Neutrophil (primary cell): ENCODE data around the gene GLG1.
"Not testable (repeated sequence)": the region's sequence is repeated elsewhere in the genome, so short reads cannot be mapped to it uniquely, and the experiment has no call there.

ENCODE experiments used
- H3K27ac ChIP-seq: fragments of 200-600 bp; sonication (generic); 2 replicates; pipeline ENCODE4 v1.5.1; 2016; ENCODE audit warnings: mild to moderate bottlenecking, moderate library complexity
- H3K27me3 ChIP-seq: fragments of 200-600 bp; sonication (generic); 2 replicates; pipeline ENCODE4 v1.6.0; 2016; ENCODE audit warnings: mild to moderate bottlenecking
- H3K36me3 ChIP-seq: fragments of 200-600 bp; sonication (generic); 2 replicates; pipeline ENCODE4 v1.5.1; 2017
- H3K4me1 ChIP-seq, 2 experiments: fragments of 200-600 bp in 1 of 2; sonication (generic) in 1 of 2; 1 replicate in 1 of 2; 2 replicates in 1 of 2; pipeline versions ENCODE4 v1.5.1 to v1.6.1; 2013 to 2016; ENCODE audit warnings: low read depth in 1 of 2, low read length in 1 of 2, mild to moderate bottlenecking in 1 of 2, moderate library complexity in 1 of 2; ENCODE audit not compliant: control insufficient read depth in 1 of 2, insufficient read depth in 1 of 2
- H3K4me3 ChIP-seq, 2 experiments: fragments of 200-600 bp in 1 of 2; sonication (generic) in 1 of 2; 1 replicate in 1 of 2; 2 replicates in 1 of 2; pipeline ENCODE4 v1.5.1; 2013 to 2016; ENCODE audit warnings: low read depth in 1 of 2, low read length in 1 of 2, mild to moderate bottlenecking in 1 of 2, moderate library complexity in 1 of 2
- H3K9me3 ChIP-seq: fragments of 200-600 bp; sonication (generic); 2 replicates; pipeline ENCODE4 v1.5.1; 2016
- TF ChIP-seq, protein P1 (sequence below): fragments of 200-600 bp; sonication (generic); IDR thresholded peaks from 2 replicates; pipeline ENCODE4 v1.5.1; 2016; ENCODE audit warnings: antibody characterized with exemption

The GLG1 gene

GRCh38 chr16:74438492-74438979 lies 168.4 kb downstream of the GLG1 start:
- no peak overlapping the region for H3K4me3 ChIP-seq
- peaks cover 4% of the 10 kb centered on the region for H3K27me3 ChIP-seq
- H3K9me3 ChIP-seq = no peaks in the 10 kb centered on the region
- H3K4me1 ChIP-seq = no peaks in the 10 kb centered on the region
- TF ChIP-seq, protein P1, sequence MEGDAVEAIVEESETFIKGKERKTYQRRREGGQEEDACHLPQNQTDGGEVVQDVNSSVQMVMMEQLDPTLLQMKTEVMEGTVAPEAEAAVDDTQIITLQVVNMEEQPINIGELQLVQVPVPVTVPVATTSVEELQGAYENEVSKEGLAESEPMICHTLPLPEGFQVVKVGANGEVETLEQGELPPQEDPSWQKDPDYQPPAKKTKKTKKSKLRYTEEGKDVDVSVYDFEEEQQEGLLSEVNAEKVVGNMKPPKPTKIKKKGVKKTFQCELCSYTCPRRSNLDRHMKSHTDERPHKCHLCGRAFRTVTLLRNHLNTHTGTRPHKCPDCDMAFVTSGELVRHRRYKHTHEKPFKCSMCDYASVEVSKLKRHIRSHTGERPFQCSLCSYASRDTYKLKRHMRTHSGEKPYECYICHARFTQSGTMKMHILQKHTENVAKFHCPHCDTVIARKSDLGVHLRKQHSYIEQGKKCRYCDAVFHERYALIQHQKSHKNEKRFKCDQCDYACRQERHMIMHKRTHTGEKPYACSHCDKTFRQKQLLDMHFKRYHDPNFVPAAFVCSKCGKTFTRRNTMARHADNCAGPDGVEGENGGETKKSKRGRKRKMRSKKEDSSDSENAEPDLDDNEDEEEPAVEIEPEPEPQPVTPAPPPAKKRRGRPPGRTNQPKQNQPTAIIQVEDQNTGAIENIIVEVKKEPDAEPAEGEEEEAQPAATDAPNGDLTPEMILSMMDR = no peak
- no peak overlapping the region for H3K27ac ChIP-seq
- peaks cover 4% of the 10 kb centered on the region for H3K36me3 ChIP-seq

DNA sequence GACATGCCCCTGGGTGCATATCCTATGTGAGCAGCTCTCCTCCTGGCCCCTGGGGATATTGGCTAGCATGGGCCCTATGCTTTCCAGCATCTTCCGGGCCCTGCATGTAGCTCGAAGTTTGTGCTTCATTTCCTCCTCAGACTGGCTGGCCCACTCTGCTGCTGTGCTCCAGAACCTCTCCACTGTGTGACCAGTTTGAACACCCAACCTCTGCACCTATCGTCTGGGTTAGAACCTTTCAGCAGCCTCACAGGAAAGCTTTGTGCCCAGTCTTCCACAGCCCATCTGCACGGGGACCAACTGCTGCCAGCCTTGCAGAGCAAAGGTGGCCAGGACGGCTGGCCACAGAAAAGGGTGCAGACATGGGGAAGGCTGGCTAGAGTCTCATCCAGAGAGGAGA lies 175.4 kb downstream of the GLG1 start:
- no peaks in the 10 kb centered on the region for H3K4me1 ChIP-seq
- no peaks in the 10 kb centered on the region for H3K27me3 ChIP-seq
- TF ChIP-seq, protein P1 = no peak
- H3K9me3 ChIP-seq = no peaks in the 10 kb centered on the region
- H3K36me3 ChIP-seq = no peaks in the 10 kb centered on the region
- H3K27ac ChIP-seq = no peak overlapping the region
- H3K4me3 ChIP-seq = no peak overlapping the region

DNA sequence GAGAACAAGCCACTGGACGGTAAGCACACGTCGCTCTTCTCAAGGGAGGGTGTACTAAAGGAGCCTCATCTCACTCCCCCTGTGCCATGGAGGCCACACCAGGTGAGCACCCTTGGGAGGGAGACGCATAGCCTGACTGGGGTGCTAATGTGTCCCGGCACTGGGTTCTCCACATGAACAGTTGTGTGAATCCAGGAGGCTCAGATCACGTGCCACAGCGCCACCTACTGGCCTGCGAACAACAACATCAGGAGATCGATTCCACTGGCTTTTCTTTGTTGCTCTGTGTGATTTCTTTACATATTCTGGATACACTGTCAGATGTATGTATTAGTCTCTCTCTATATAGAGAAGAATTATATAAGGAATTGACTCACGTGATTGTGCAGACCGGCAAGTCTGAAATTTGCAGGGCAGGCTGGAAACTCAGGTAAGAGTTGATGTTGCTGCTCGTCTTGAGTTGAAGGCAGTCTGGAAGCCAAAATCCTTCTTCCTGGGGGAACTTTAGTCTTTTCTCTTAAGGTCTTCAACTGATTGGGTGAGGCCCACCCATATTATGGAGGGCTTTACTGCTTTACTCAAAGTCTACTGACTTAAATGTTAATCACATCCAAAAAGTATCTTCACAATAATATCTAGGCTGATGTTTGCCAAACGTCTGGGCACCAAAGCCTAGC lies 176.7 kb downstream of the GLG1 start:
- not testable (repeated sequence) for H3K27me3 ChIP-seq, H3K4me1 ChIP-seq, H3K36me3 ChIP-seq, H3K4me3 ChIP-seq, H3K9me3 ChIP-seq, H3K27ac ChIP-seq
- TF ChIP-seq, protein P1 = peak; percentile 66

DNA sequence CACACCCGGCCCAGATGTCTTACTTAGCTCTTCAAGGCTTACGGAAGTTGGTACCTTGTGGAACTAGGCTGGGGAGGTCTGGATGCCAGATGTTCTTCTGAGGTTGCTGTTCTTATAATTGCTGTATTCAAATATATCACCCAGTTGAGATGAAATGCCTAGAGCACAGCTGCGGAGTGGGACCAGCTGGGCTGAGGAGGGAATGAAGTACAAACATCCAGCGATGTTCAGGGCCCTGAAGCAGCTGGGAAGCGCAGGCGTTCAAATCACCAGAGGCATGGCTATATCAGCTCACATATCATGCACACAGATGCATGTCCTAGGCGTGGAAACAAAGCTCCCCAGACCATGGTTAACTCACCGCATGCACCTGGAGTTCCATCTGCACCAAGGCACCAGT lies 178.4 kb downstream of the GLG1 start:
- not testable (repeated sequence) for H3K4me1 ChIP-seq, H3K27ac ChIP-seq

DNA sequence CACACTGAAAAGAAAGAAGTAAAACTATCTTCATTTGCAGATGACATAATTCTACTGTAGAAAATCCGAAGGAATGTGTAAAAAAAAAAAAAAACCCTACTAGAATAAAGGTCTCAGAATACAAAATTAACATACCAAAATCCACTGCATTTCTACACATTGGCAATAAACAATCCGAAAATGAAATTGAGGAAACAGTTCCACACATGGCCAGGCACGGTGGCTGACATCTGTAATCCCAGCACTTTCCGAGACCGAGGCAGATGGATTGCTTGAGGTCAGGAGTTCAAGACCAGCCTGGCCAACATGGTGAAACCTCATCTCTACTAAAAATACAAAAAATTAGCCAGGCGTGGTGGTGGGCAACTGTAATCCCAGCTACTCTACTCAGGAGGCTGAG lies 181.2 kb downstream of the GLG1 start:
- H3K4me3 ChIP-seq, H3K4me1 ChIP-seq, H3K9me3 ChIP-seq, H3K27ac ChIP-seq, H3K36me3 ChIP-seq, H3K27me3 ChIP-seq: not testable (repeated sequence)

More for the DNA sequence above, 178.4 kb downstream of the GLG1 start:
- H3K27me3 ChIP-seq, H3K36me3 ChIP-seq, H3K9me3 ChIP-seq, H3K4me3 ChIP-seq: not testable (repeated sequence)

DNA sequence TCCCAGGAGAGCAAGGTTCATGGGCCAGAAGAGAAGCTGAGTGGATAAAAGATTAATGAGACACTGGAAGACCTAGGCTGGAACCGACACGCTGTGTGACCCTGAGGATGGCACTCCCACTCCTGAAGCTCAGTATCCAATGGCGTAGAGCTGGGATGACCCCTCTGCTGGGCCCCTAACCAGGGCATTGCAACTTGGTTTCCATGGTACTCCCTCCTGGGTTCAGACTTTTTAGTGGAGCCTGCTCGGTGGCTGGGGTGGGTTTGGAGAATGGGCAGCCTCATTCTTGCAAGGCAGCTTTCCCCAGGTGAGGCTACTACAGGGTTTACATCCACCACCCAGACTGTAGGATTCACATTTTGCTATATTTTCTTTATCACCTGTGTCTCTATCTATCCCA lies 183.2 kb downstream of the GLG1 start:
- not testable (repeated sequence) for H3K9me3 ChIP-seq, H3K4me3 ChIP-seq, H3K4me1 ChIP-seq, H3K27me3 ChIP-seq, H3K27ac ChIP-seq, H3K36me3 ChIP-seq

DNA sequence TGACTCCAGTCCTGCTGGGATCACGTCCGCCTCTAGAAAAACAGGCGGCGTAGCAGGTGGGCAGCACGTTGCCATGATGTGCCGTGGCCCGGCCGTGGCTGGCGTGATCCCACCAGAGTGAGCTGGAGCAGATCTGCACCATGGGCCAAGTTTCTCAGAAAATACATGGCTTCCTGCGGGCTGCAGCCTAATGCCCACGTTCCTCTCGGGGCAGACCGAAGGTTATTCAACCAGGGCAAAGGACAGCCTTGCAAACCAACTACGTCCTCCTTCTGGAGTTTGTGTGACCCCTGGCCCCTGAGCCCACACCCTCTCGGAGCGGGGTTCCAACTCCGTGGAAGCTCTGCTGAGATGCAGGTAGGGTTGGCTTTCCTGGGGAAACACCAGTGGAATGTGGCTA lies 184.8 kb downstream of the GLG1 start:
- H3K4me3 ChIP-seq, H3K9me3 ChIP-seq, H3K27me3 ChIP-seq, H3K36me3 ChIP-seq, H3K4me1 ChIP-seq, H3K27ac ChIP-seq: not testable (repeated sequence)

- not testable (repeated sequence) for H3K27ac ChIP-seq, H3K27me3 ChIP-seq, H3K4me3 ChIP-seq, H3K36me3 ChIP-seq, H3K9me3 ChIP-seq, H3K4me1 ChIP-seq
Observed at GRCh38 chr16:74421482-74421785, 185.5 kb downstream of the GLG1 start.

- not testable (repeated sequence) for H3K27ac ChIP-seq, H3K4me1 ChIP-seq, H3K4me3 ChIP-seq, H3K36me3 ChIP-seq, H3K27me3 ChIP-seq, H3K9me3 ChIP-seq
Observed at GRCh38 chr16:74420612-74421481, 186.1 kb downstream of the GLG1 start, which contains the start of gene CLEC18B. Gene CLEC18B (minus strand): TSS chr16:74421478. CDS start chr16:74421270, 208 bp downstream.

DNA sequence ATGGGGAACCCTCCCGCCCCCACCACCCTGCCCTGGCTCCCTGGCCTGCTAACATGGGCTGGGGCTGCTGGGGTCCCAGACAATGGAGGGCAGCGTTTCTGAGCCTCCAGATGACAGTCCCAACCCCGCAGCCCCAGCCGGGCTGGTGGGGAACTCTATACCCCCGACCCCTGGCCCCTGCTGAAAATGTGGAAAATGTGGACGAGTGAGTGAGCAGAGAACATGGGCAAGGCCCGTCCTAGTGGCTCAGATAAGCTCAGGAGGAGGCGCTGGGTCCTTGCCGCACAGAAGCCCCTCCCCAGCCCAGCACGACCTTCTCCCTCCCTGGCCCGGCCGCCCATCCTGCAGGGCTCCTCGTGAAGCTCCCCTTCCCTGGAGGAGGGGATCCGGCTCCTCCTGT lies 187.1 kb downstream of the GLG1 start:
- H3K27ac ChIP-seq, H3K36me3 ChIP-seq, H3K4me1 ChIP-seq, H3K27me3 ChIP-seq, H3K4me3 ChIP-seq, H3K9me3 ChIP-seq: not testable (repeated sequence)

DNA sequence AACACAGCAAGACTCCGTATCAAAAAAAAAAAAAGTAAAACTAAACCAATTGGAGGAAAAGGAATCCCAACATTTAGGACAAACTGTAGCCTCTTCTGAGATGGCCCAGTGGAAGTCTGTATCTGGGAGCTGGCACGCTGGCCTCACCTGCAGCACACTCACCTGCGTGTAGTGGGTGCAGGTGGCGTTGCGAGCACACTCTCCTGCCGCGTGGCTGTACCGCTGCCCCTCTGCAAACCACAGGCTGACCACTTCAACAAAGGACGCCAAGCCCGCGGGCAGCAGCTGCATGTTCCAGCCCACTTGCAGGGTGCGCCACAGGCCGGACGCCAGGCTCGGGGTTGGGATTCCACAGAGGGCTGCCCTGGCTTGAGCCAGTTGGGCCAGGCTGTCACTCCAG lies 189.0 kb downstream of the GLG1 start:
- H3K27me3 ChIP-seq, H3K36me3 ChIP-seq, H3K4me3 ChIP-seq: not testable (repeated sequence)

More for the DNA sequence above, 189.0 kb downstream of the GLG1 start:
- H3K27ac ChIP-seq, H3K9me3 ChIP-seq, H3K4me1 ChIP-seq: not testable (repeated sequence)
